Nephron progenitor cell (in vitro differentiated cells): ENCODE results near the gene SLC25A40.
A peak's percentile ranks its signal among the peaks of the same experiment; 100 is the strongest.
"Not testable (repeated sequence)": the region's sequence is repeated elsewhere in the genome, so short reads cannot be mapped to it uniquely, and the experiment has no call there.

ENCODE experiments used
- DNase-seq: peaks from one replicate; pipeline ENCODE4 v3.0.0; 2021
- H3K27ac Mint-ChIP-seq: 2 replicates; pipeline ENCODE4 v1.8.0; 2021; ENCODE audit warnings: mild to moderate bottlenecking, moderate library complexity, mixed read lengths
- H3K27me3 Mint-ChIP-seq: 2 replicates; pipeline ENCODE4 v1.8.0; 2021; ENCODE audit warnings: mild to moderate bottlenecking, low read depth, mixed read lengths; ENCODE audit not compliant: poor library complexity
- H3K36me3 Mint-ChIP-seq: 2 replicates; pipeline ENCODE4 v1.8.0; 2021; ENCODE audit warnings: low read depth, mixed read lengths
- H3K4me1 Mint-ChIP-seq: 2 replicates; pipeline ENCODE4 v1.8.0; 2021; ENCODE audit warnings: mixed read lengths
- H3K4me3 Mint-ChIP-seq: 2 replicates; pipeline ENCODE4 v1.8.0; 2021; ENCODE audit warnings: mild to moderate bottlenecking, moderate library complexity, mixed read lengths
- H3K9me3 Mint-ChIP-seq: 2 replicates; pipeline ENCODE4 v1.8.0; 2021; ENCODE audit warnings: mild to moderate bottlenecking, moderate library complexity, mixed read lengths
- TF ChIP-seq, protein P1 (sequence below): fragments of 200-600 bp; sonication (generic); IDR thresholded peaks from 2 replicates; pipeline ENCODE4 v1.5.0; 2021; ENCODE audit warnings: antibody characterized with exemption

Gene SLC25A40

DNA sequence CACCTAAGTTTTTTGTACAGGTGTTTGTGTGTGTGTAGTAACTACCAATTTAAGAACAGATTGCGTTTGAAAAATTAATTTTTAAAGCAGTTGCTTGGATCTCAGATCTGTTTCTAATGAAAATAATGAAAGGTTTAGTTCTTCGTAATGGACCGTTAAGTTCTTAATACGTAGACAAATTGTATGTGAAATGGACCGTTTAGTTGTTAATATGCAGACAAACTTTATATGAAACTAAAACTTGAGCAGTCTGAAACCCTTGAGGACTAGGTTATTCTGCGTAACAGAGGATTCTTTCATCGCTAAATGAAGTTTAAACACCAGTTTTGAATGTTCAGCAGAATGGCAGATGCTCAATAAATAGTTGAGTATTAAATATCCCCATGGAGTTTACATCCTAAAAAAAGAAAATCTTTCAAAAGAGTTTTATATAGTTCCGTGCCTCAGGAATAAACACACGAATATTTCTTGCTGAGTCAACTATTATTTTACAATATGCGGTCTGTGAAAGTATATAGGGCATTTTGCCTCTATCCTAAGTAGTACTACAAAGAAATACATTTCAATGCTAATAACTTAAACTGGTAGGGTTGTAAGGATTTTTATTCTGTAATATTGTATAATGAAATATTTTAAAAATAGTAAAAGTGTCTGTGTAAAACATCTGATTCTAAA, 1.3 kb upstream of the SLC25A40 start:
- no peak for DNase-seq
- Mint-ChIP-seq H3K4me3 (peak overlapping the region; percentile 98), H3K27me3 (peaks cover 4% of the 10 kb centered on the region)

GRCh38 chr7:87876869-87877234, 692 bp upstream of the SLC25A40 start:
- peak overlapping the region; percentile 98 for H3K4me3 Mint-ChIP-seq
- peak overlapping the region; percentile 99 for H3K27ac Mint-ChIP-seq
- H3K9me3 Mint-ChIP-seq, result peaks cover 25% of the 10 kb centered on the region
- peaks cover 35% of the 10 kb centered on the region for H3K4me1 Mint-ChIP-seq
- peaks cover 4% of the 10 kb centered on the region for H3K27me3 Mint-ChIP-seq
- peaks cover 55% of the 10 kb centered on the region for H3K36me3 Mint-ChIP-seq
- DNase-seq, result peak; percentile 70
- TF ChIP-seq, protein P1, sequence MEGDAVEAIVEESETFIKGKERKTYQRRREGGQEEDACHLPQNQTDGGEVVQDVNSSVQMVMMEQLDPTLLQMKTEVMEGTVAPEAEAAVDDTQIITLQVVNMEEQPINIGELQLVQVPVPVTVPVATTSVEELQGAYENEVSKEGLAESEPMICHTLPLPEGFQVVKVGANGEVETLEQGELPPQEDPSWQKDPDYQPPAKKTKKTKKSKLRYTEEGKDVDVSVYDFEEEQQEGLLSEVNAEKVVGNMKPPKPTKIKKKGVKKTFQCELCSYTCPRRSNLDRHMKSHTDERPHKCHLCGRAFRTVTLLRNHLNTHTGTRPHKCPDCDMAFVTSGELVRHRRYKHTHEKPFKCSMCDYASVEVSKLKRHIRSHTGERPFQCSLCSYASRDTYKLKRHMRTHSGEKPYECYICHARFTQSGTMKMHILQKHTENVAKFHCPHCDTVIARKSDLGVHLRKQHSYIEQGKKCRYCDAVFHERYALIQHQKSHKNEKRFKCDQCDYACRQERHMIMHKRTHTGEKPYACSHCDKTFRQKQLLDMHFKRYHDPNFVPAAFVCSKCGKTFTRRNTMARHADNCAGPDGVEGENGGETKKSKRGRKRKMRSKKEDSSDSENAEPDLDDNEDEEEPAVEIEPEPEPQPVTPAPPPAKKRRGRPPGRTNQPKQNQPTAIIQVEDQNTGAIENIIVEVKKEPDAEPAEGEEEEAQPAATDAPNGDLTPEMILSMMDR, result no peak

More for the DNA sequence above, 1.3 kb upstream of the SLC25A40 start:
- Mint-ChIP-seq H3K4me1 (peaks cover 35% of the 10 kb centered on the region), H3K36me3 (peaks cover 54% of the 10 kb centered on the region), H3K9me3 (peaks cover 19% of the 10 kb centered on the region), H3K27ac (no peak overlapping the region)
- TF ChIP-seq, protein P1, result no peak

GRCh38 chr7:87875151-87876039, 765 bp downstream of the SLC25A40 start:
- Mint-ChIP-seq H3K36me3 (peaks cover 55% of the 10 kb centered on the region), H3K4me1 (peaks cover 35% of the 10 kb centered on the region), H3K27me3 (peaks cover 4% of the 10 kb centered on the region), H3K9me3 (peaks cover 40% of the 10 kb centered on the region), H3K27ac (peak overlapping the region; percentile 76), H3K4me3 (peak overlapping the region; percentile 98)
- TF ChIP-seq, protein P1, result no peak
- DNase-seq, result peak; percentile 73

- TF ChIP-seq, protein P1, result no peak
- peaks cover 4% of the 10 kb centered on the region for H3K27me3 Mint-ChIP-seq
- no peak for DNase-seq
- H3K36me3 Mint-ChIP-seq, result peaks cover 58% of the 10 kb centered on the region
- H3K4me3 Mint-ChIP-seq, result peak overlapping the region; percentile 98
- no peak overlapping the region for H3K27ac Mint-ChIP-seq
- H3K4me1 Mint-ChIP-seq, result peaks cover 31% of the 10 kb centered on the region
- H3K9me3 Mint-ChIP-seq, result peaks cover 53% of the 10 kb centered on the region
Measured at GRCh38 chr7:87874066-87874465, 2.1 kb downstream of the SLC25A40 start.

DNA sequence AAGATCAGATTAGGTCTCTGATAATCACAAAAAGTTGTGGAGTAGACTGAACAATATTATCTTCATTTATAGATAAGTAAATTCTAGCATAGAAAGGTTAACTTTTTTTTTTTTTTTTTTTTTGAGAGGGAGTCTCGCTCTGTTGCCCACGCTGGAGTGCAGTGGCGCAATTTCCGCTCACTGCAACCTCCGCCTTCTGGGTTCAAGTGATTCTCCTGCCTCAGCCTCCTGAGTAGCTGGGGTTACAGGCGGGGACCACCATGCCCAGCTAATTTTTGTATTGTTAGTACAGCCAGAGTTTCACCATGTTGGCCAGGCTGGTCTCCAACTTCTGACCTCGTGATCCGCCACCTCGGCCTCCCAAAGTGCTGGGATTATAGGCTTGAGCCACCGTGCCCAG, 2.8 kb downstream of the SLC25A40 start:
- Mint-ChIP-seq H3K36me3 (peaks cover 65% of the 10 kb centered on the region), H3K4me1 (peaks cover 27% of the 10 kb centered on the region), H3K9me3 (peaks cover 60% of the 10 kb centered on the region)
- H3K4me3 Mint-ChIP-seq, DNase-seq, H3K27ac Mint-ChIP-seq, H3K27me3 Mint-ChIP-seq: not testable (repeated sequence)

GRCh38 chr7:87872346-87872745, 3.8 kb downstream of the SLC25A40 start:
- peaks cover 19% of the 10 kb centered on the region for H3K4me1 Mint-ChIP-seq

More at GRCh38 chr7:87872346-87872745, 3.8 kb downstream of the SLC25A40 start:
- no peak overlapping the region for H3K4me3 Mint-ChIP-seq
- peaks cover 4% of the 10 kb centered on the region for H3K27me3 Mint-ChIP-seq
- peaks cover 75% of the 10 kb centered on the region for H3K36me3 Mint-ChIP-seq
- peaks cover 70% of the 10 kb centered on the region for H3K9me3 Mint-ChIP-seq
- TF ChIP-seq, protein P1, result no peak
- H3K27ac Mint-ChIP-seq, result no peak overlapping the region
- DNase-seq, result no peak
